C1 segment of cervical spinal cord (tissue), 14 donors: ENCODE data around the gene CPNE9.

Experiments used
- DNase-seq, 14 donors: peaks; one replicate each; lab custom pipeline; 2025; lab: John Stamatoyannopoulos, UW

Gene CPNE9

GRCh38 chr3:9777694-9778021 is 74.0 kb downstream of the CPNE9 start:
- no peak for DNase-seq

- peak in 1 of 14 donors; percentile 53 for DNase-seq
Observed at GRCh38 chr3:9778143-9779074, 74.8 kb downstream of the CPNE9 start.

GRCh38 chr3:9779075-9779593 is 75.5 kb downstream of the CPNE9 start:
- DNase-seq = no peak
